PC-3 (cell line): ENCODE measurements around the gene CKAP4.

Experiments used
- CTCF ChIP-seq: fragments of 300-600 bp; sonication (generic); conservative IDR thresholded peaks from 2 replicates; pipeline ENCODE4 v1.5.1; 2017; ENCODE audit warnings: antibody characterized with exemption, low read depth, mild to moderate bottlenecking, low read length
- EZH2phosphoT487 ChIP-seq: fragments of 300-600 bp; sonication (generic); IDR thresholded peaks from 2 replicates; pipeline ENCODE4 v1.6.1; 2018; ENCODE audit warnings: mild to moderate bottlenecking, antibody characterized with exemption, low read length, borderline replicate concordance

GRCh38 chr12:106281056-106281782 is 33.4 kb upstream of the CKAP4 start:
- TF ChIP-seq EZH2phosphoT487 (no peak), CTCF (no peak)
